Stimulated activated CD4-positive, alpha-beta T cell treated with anti-CD3 and anti-CD28 coated beads, Interleukin-15, amount 100 ng/mL, for 24 hours (primary cell): ENCODE results near the gene RBM4B.
A peak's percentile ranks its signal among the peaks of the same experiment; 100 is the strongest.
"Not testable (repeated sequence)": the region's sequence is repeated elsewhere in the genome, so short reads cannot be mapped to it uniquely, and the experiment has no call there.

Experiments used
- DNase-seq: peaks from one replicate; pipeline ENCODE4 v3.0.0-alpha.2; 2020

The RBM4B gene, protein sequence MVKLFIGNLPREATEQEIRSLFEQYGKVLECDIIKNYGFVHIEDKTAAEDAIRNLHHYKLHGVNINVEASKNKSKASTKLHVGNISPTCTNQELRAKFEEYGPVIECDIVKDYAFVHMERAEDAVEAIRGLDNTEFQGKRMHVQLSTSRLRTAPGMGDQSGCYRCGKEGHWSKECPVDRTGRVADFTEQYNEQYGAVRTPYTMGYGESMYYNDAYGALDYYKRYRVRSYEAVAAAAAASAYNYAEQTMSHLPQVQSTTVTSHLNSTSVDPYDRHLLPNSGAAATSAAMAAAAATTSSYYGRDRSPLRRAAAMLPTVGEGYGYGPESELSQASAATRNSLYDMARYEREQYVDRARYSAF

GRCh38 chr11:66677599-66678375 lies at the start of gene RBM4B:
RBM4B (minus strand) TSS chr11:66677887; CDS start chr11:66677079, 808 bp downstream.
- DNase-seq: peak; percentile 99

- no peak for DNase-seq
Measured at GRCh38 chr11:66725647-66726046, 48.0 kb upstream of the RBM4B start.

- DNase-seq: no peak
Measured at GRCh38 chr11:66725114-66725513, 47.4 kb upstream of the RBM4B start.

- DNase-seq: not testable (repeated sequence)
Measured at GRCh38 chr11:66724167-66724566, 46.5 kb upstream of the RBM4B start.

- DNase-seq: no peak
Measured at GRCh38 chr11:66723693-66724092, 46.0 kb upstream of the RBM4B start.

DNA sequence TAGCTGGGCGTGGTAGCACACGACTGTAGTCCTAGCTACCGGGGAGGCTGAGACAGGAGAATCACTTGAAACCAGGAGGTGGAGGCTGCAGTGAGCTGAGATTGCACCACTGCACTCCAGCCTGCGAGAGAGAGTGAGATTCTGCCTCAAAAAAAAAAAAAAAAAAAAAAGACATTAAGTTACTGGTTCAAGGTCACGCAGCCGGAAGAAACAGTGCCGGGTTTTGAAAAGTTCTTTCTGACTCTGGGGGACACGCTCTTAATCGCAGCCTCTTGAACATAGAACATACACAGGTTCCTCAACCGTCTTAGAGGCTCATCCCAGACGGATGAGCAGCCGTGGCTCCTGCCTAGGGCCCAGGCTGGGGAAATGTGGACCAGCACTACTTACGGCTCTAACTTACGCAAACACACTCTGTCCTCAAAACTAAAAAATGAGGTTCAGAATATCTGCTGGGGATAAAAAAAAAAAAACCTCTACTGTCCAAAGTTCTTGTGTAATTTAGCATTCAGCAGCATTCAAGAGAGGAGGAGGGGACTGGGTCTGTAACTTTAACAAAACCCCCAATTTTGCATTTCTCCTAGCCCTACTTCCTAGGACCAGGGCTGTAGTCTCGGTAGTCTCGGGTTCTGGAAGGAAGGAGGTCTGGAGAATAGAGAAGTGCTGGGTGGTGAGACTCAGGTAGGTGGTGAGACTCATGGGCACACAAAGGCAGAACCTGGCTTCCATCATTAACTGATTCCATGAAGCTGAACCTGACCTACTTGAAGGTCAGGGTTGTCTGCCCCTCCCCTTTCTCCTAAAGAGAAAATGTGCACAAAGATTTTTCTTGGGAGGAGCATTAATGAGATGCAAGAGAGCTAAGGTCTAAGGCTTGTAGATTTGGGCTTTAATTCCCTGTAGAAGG lies 45.3 kb upstream of the RBM4B start:
- DNase-seq: no peak

DNA sequence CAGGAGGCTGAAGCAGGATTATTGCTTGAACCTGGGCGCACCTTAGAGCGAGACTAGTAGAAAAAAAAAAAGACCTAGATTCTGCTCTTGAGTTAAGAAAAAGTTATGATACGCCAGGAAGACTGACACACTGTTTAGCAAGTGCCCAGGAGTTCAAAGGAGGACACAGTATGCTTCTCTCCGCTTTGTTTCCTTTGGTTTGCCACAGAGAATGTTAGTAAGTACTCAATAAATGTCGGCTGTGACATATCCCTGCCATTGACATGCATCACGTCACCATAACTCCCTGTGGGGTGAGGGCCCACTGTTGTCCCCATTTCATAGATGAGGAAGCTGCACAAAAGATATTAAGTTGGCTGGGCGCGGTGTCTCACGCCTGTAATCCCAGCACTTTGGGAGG lies 44.3 kb upstream of the RBM4B start:
- DNase-seq: no peak

DNA sequence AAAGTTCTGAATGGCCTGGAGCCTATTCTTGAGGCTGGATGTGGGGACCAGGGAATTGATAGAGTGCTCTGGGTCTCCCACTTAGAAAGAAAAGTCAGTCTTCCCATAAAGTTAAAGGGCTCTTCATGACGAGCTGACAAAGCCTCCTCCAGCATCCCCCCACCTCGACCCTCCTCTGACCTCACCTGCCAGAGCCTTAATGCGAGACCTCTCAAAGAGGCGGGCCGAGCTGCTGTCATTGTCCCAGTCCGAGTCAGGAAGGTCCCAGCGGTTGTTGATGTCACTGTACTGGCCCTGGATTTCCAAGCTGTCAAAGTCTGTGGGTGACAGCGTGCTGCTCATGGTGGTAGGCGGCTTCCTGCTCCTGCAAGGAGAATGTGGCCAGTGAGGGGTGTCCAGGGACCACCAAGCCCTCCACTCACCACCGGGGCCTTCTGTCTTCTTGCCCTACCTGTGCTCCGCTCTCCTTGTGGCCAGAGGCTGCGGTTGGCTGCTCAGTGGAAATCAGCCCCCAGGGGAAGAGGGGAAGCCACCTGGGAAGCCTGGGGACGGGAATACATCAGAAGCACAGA lies 43.3 kb upstream of the RBM4B start:
- DNase-seq: no peak

GRCh38 chr11:66720223-66720898 lies 42.7 kb upstream of the RBM4B start:
- peak; percentile 71 for DNase-seq

GRCh38 chr11:66719111-66719872 lies 41.6 kb upstream of the RBM4B start:
- DNase-seq: no peak

GRCh38 chr11:66718320-66718971 lies 40.8 kb upstream of the RBM4B start:
- DNase-seq: no peak

GRCh38 chr11:66717925-66718319 lies 40.2 kb upstream of the RBM4B start:
- no peak for DNase-seq

- no peak for DNase-seq
Measured at GRCh38 chr11:66716996-66717395, 39.3 kb upstream of the RBM4B start.

DNA sequence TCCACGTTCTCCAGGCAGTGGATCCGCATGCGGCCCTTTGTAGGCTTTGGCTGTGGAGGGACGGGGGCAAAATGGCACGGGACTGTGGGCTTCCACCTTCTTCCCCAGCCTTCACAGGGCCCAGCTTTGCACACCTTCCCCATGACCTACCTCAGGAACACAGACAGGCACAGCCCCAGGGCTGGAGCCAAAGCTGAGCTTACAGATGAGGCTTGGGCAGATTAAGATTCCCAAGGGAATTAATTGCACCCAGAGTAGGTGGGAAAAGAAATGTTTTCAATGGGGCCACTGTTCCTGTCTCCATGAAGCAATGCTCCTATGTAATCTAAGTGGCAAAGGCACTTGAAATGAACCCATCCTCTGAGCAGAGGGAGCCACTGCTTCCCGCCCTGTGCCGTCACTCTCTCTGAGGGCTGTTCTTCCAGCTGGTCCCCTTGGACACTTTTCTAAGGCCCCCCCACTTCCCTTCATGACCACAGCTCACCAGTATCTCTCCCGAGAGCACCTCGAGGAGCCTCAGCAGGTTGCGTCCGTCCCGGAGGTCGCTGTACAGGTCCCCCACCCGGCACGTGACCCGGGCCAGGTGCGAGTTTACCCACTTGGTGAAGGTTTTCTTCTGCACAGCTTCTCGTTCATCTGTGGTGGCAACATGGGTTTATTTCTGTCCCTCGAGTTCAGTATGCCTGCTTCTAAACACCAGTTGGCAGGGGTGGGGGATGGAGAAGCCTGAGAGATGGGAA lies 37.8 kb upstream of the RBM4B start:
- no peak for DNase-seq

DNA sequence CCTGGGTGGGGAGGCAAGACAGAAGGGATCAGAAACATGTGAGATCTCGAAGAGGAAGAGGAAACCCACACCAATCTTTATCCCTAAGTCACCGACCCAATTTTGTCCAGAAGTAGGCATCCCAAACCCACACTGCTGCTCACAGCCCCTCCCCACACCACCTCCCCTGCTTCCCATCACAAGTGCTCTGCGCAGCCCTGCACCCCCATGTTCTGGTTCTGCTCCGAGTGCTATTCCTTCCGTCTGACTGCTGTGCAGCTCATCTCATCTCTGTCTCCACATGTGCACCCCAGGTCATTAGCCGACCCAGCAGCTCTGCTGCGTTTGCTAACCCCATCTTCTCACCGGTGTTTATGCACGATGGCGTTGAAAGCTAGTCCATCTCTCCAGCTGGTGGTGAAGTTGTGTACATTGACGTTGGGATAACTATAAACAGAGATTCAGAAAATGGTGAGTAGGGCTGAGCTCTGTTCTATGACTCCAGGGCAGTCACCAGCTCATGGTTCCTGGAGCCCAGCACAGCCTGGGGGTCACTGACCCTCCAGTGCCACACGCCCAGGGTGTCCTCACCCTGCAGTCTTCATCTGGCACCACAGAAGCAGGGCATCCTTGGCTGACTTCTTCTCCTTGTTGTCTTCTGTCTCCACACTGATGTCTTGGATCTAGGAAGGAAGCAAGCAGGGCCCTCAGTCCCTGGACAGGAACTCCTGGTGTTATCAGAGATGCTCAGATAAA lies 36.2 kb upstream of the RBM4B start:
- no peak for DNase-seq

DNA sequence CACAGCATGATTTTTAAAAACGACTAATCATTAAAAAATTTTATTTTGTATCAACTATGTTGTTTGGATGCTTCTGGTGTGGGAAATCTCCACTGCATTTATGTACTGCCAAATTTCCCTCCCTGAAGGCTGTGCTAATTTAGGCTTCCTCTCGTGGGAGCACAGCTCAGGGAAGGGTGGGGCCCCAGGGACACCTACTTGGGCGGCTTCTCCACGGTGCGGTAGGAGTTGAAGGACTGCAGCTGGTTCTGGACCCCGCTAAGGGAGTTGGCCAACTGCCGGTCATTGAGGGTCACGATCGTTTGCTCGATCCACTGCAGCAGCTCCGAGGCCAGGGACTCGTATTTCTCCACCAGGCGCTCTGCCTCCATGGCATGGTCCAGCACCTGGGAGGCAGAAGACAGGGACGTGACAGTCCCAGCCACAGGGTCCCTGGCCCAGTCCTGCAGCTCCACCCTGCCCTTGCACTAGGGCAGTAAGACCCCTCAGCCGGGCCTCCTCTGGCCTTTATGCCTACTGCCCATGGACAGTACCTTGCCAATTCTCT lies 32.8 kb upstream of the RBM4B start:
- DNase-seq: no peak

- no peak for DNase-seq
Measured at GRCh38 chr11:66708701-66709100, 31.0 kb upstream of the RBM4B start.

DNA sequence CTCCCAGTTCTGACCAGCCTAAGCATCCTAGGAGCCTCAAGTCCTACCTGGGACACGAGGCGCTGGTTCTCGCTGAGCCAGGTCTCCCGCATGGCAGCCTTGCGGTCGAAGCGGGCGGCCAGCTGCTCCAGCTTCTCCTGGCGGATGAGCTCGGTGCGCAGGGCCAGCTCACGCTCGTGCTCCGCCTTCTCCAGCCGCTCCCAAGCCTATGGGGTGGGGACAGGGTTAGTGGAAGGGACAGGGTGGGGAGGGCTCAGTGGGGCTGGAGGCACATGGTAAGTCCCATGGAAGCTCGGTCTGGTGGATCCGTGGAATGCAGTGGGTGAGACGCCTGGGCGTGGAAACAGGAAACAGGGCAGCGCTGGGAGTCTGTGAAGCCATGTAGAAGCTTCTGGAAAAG lies 30.4 kb upstream of the RBM4B start:
- no peak for DNase-seq

DNA sequence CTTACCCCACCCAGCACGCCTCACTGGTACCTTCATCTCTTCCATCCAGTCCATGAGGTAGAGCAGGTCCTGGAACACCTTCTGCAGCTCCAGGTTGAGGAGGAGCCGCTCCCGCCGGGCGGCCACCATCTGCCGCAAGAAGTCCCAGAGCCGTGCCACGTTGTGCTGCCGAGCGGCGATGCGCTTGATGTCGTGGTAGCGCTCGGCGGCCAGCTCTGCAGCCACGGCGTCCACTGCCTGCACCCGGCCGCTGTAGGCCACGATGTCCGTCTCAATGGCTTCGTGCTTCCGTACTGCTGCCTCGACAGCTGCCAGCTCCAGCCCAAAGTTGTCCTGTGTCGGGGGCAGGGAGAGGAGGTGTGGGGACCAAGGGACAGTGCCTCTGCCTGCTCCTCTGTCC lies 29.8 kb upstream of the RBM4B start:
- no peak for DNase-seq
